KMS-11 (cell line): Measurements from ENCODE around the gene DUSP22.

Experiments
- H2AFZ ChIP-seq: fragments of 200-600 bp; sonication (generic); 2 replicates; pipeline ENCODE4 v1.6.1; 2016; ENCODE audit warnings: antibody characterized with exemption, mixed run types, low read depth
- H3K27ac ChIP-seq: fragments of 200-600 bp; sonication (generic); 2 replicates; pipeline ENCODE4 v1.6.1; 2016; ENCODE audit warnings: mild to moderate bottlenecking, mixed run types
- H3K27me3 ChIP-seq: fragments of 200-600 bp; sonication (generic); 2 replicates; pipeline ENCODE4 v1.6.1; 2017; ENCODE audit warnings: mild to moderate bottlenecking, low read depth, mixed run types, moderate library complexity; ENCODE audit not compliant: insufficient read depth
- H3K36me3 ChIP-seq: fragments of 200-600 bp; sonication (generic); 2 replicates; pipeline ENCODE4 v1.6.1; 2017; ENCODE audit warnings: mild to moderate bottlenecking, mixed run types; ENCODE audit not compliant: insufficient read depth
- H3K4me1 ChIP-seq: fragments of 200-600 bp; sonication (generic); 2 replicates; pipeline ENCODE4 v1.6.1; 2016; ENCODE audit warnings: mild to moderate bottlenecking, low read depth, mixed run types; ENCODE audit not compliant: poor library complexity, severe bottlenecking
- H3K4me2 ChIP-seq: fragments of 200-600 bp; sonication (generic); 2 replicates; pipeline ENCODE4 v1.7.0; 2016; ENCODE audit warnings: mild to moderate bottlenecking, mixed run types
- H3K4me3 ChIP-seq: fragments of 200-600 bp; sonication (generic); IDR thresholded peaks from 2 replicates; pipeline ENCODE4 v1.6.1; 2017; ENCODE audit warnings: low read depth, low read length, mixed read lengths; ENCODE audit not compliant: insufficient read depth
- H3K79me2 ChIP-seq: fragments of 200-600 bp; sonication (generic); 2 replicates; pipeline ENCODE4 v1.6.1; 2016; ENCODE audit warnings: low read depth, mixed run types; ENCODE audit not compliant: insufficient read depth
- H3K9ac ChIP-seq: fragments of 200-600 bp; sonication (generic); 2 replicates; pipeline ENCODE4 v1.6.1; 2016; ENCODE audit warnings: mild to moderate bottlenecking, mixed run types
- H4K20me1 ChIP-seq: fragments of 200-600 bp; sonication (generic); 2 replicates; pipeline ENCODE4 v1.6.1; 2016; ENCODE audit warnings: mild to moderate bottlenecking, mixed run types; ENCODE audit not compliant: insufficient read depth
- TF ChIP-seq, protein P1 (sequence below): fragments of 200-600 bp; sonication (generic); conservative IDR thresholded peaks from 2 replicates; pipeline ENCODE4 v1.6.1; 2017; ENCODE audit warnings: low read depth, mild to moderate bottlenecking, antibody characterized with exemption, low read length, moderate library complexity, mixed read lengths

Gene DUSP22

DNA sequence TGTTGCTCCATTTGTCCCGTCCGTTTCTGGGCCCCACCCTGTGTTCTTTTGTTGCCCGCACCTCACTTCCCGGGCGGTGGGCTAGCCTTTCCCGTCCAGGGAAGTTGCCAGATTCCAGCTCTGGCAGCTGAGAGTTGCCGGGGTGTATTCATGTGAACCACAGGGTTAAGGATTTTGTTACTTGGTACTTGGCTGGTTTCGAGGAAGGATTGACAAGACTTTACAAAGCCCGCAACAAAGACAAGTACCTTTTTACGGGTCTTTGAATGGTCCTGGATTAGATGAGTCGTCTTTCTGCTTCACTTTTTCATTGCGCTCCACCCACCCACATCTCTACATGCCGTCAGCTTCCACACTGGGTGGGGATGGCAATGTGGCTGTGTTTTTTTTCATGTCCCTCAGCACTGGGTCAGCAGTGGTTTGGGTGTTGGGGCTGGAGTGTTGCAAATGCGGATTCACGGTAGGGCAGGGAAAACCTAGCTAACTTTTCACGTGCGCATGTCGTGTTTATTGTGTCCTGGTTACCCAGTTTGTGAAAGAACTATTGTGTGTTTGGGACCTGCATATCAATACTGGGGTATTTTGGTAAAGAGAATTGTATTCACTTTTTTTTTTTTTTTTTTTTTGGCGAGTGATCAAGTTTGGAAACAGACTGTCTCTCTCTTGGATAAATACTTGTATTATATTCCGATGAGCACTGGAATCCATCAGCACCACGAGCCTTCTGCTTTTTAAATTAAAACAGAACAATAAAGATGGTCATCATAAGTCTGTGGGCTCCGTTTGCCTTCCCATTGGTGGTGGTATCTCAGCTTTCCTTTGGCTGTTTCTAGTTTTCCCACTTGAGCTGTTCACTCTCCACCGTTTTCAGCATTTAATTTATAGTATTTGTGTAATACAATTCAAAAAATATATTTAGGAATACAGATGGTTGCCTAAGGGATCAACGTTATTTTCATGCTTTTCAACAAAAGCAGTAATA lies 1.2 kb downstream of the DUSP22 start:
- H3K36me3 ChIP-seq, result no peaks in the 10 kb centered on the region
- peaks cover 68% of the 10 kb centered on the region for H3K79me2 ChIP-seq
- H3K4me1 ChIP-seq, result peaks cover 71% of the 10 kb centered on the region
- H3K4me3 ChIP-seq, result peak overlapping the region; percentile 95
- no peaks in the 10 kb centered on the region for H3K27me3 ChIP-seq
- TF ChIP-seq, protein P1, sequence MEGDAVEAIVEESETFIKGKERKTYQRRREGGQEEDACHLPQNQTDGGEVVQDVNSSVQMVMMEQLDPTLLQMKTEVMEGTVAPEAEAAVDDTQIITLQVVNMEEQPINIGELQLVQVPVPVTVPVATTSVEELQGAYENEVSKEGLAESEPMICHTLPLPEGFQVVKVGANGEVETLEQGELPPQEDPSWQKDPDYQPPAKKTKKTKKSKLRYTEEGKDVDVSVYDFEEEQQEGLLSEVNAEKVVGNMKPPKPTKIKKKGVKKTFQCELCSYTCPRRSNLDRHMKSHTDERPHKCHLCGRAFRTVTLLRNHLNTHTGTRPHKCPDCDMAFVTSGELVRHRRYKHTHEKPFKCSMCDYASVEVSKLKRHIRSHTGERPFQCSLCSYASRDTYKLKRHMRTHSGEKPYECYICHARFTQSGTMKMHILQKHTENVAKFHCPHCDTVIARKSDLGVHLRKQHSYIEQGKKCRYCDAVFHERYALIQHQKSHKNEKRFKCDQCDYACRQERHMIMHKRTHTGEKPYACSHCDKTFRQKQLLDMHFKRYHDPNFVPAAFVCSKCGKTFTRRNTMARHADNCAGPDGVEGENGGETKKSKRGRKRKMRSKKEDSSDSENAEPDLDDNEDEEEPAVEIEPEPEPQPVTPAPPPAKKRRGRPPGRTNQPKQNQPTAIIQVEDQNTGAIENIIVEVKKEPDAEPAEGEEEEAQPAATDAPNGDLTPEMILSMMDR, result 0 out of 2 replicates have a peak, but pooled peaks have one; percentile 10
- peak overlapping the region; percentile 89 for H3K9ac ChIP-seq
- no peaks in the 10 kb centered on the region for H4K20me1 ChIP-seq
- peak overlapping the region; percentile 17 for H2AFZ ChIP-seq
- H3K4me2 ChIP-seq, result peak overlapping the region; percentile 100
- H3K27ac ChIP-seq, result peak overlapping the region; percentile 88

DNA sequence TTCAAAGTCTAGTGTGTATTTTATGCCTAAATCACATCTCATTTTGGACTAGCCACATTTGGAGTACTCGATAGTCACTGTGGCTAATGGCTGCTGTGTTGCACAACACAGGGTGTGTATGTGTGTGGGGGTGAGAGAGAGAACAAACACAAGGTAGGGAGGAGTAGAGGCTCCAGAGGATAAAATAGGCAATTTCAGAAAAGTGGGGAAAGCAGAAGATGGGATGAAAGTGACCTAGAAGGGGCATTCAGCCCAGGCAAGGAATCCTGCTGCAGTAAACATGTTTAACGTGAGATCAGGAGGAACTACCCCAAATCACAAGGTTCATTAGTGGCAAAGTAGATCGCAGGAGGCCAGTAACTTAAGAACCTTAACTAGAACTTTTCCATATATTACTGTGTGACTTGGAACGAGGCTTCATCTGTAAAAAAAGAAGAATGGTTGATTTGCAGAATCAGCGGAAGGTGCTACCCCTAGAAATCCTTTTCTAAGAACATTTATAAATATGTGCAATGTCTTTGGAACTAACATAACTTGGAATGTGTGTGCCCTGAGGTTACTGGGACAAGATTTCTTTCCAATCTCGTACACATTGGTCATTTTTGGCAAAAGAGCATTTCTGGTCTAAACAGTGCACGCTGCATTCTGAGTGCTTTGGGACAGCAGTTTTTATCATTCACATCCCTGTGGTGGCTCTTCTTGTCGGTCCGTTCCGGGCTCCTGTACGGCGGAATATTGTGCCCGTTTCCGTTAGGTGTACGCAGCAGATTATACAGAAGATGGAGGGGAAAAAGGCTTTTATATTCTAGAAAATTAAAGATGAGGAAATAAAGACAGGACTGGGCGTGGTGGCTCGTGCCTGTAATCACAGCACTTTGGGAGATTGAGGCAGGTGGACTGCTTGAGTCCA lies 2.6 kb downstream of the DUSP22 start:
- H3K27ac ChIP-seq, result peak overlapping the region; percentile 88
- no peak overlapping the region for H3K4me3 ChIP-seq
- H3K36me3 ChIP-seq, result no peaks in the 10 kb centered on the region
- H3K9ac ChIP-seq, result no peak overlapping the region; the same call in 1 of the 2 replicates
- H3K27me3 ChIP-seq, result no peaks in the 10 kb centered on the region
- H4K20me1 ChIP-seq, result no peaks in the 10 kb centered on the region
- H3K79me2 ChIP-seq, result peaks cover 83% of the 10 kb centered on the region
- H3K4me2 ChIP-seq, result peak overlapping the region; percentile 100
- TF ChIP-seq, protein P1, result no peak
- H3K4me1 ChIP-seq, result peaks cover 76% of the 10 kb centered on the region
- H2AFZ ChIP-seq, result no peak overlapping the region

DNA sequence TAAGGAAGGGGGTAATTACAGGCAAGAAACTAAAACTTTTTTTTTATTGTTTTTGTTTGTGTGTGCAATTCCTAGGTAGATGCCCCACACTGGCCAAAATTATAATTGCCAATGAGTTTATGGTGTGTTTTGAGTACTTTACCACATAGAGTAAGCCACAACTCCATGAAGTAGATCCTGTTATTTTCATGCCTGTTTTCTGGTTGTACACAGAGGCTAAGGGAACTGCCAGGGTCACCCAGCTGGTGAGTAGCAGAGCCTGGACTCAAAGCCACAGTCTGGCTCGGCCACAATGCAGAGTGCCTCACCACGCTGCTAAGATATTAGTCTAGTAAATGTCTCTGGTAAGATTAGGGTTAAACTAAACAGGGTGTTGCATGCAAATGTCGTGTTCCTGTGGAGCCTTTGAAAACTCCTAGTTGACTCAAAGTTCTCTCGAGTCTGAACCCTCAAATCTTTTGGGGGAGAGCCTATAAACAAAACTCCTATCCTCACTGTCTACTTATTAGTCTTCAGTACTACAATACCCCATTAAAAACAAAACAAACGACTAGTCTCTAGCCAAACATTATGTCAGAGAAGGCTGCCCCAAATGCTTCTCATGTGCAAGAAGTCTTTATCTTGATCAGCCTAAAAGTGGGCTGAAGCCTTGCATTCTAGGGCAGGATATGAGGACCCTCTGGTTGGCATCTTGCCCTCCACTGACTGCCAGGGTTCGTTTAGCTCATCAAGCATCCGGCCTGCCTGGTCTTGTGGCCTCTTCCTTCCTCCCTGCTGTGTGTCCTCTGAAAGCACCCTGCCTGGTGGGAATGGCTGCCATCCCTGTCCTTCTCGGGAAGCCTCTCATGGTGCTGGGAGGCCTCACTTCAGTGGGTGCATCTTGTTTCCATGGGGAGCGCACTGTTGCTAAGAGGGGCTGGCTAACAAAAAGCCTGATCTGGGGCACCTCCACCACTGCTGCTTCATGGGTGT lies 4.2 kb downstream of the DUSP22 start:
- Histone ChIP-seq H3K4me1 (peaks cover 75% of the 10 kb centered on the region), H3K4me3 (no peak overlapping the region), H3K27ac (peak overlapping the region; percentile 88), H3K27me3 (no peaks in the 10 kb centered on the region), H3K4me2 (peak overlapping the region; percentile 100), H3K79me2 (peaks cover 87% of the 10 kb centered on the region), H3K9ac (peak overlapping the region; percentile 33; the same call in 1 of the 2 replicates), H4K20me1 (no peaks in the 10 kb centered on the region), H2AFZ (peak overlapping the region; percentile 20; the same call in 1 of the 2 replicates), H3K36me3 (no peaks in the 10 kb centered on the region)
- TF ChIP-seq, protein P1, result no peak; the same call in 1 of the 2 replicates
